Skeletal muscle cell (primary cell): ENCODE data around the gene C22orf23.
"Not testable (repeated sequence)": the region's sequence is repeated elsewhere in the genome, so short reads cannot be mapped to it uniquely, and the experiment has no call there.

Experiments used
- DNase-seq: peaks from one replicate; pipeline ENCODE4 v3.0.0-alpha.2; 2010; ENCODE audit warnings: low read depth
- H3K4me3 ChIP-seq: 2 replicates; pipeline ENCODE4 v1.5.1; 2011; ENCODE audit warnings: low read depth, mild to moderate bottlenecking, control low read depth, low read length, moderate library complexity

Gene C22orf23

GRCh38 chr22:37959231-37959825 lies 5.9 kb upstream of the C22orf23 start:
- no peak for DNase-seq
- H3K4me3 ChIP-seq: no peak overlapping the region

GRCh38 chr22:37957232-37957631 lies 3.8 kb upstream of the C22orf23 start:
- DNase-seq: no peak
- H3K4me3 ChIP-seq: no peak overlapping the region

GRCh38 chr22:37955825-37956397 lies 2.5 kb upstream of the C22orf23 start:
- H3K4me3 ChIP-seq, DNase-seq: not testable (repeated sequence)

DNA sequence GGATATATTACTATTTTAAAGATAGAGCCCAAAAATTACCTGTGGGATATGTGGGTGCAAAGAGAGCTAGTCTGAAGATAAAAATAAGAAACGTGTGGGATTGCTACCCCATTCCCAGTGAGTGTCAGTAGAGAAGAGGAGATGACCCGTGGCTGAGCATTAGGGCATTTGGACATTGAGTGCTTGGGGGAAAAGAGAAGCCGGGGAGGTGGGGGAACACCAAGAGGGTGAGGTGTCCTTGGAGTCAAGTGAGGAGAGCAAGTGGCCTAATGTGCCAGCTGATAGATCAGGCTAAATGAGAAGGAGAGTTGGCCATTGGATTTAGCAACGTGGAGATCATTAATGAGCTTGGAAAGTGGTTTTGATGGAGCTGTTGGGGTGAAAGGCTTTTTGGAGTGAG lies 1.3 kb upstream of the C22orf23 start:
- H3K4me3 ChIP-seq: peak overlapping the region; percentile 96
- DNase-seq: no peak

GRCh38 chr22:37953062-37953436 lies 352 bp downstream of the C22orf23 start:
- DNase-seq: no peak
- H3K4me3 ChIP-seq: peak overlapping the region; percentile 96

- H3K4me3 ChIP-seq: peak overlapping the region; percentile 96
- not testable (repeated sequence) for DNase-seq
Observed at GRCh38 chr22:37952629-37953028, 772 bp downstream of the C22orf23 start.

GRCh38 chr22:37951305-37951704 lies 2.1 kb downstream of the C22orf23 start:
- no peak for DNase-seq
- H3K4me3 ChIP-seq: no peak overlapping the region

DNA sequence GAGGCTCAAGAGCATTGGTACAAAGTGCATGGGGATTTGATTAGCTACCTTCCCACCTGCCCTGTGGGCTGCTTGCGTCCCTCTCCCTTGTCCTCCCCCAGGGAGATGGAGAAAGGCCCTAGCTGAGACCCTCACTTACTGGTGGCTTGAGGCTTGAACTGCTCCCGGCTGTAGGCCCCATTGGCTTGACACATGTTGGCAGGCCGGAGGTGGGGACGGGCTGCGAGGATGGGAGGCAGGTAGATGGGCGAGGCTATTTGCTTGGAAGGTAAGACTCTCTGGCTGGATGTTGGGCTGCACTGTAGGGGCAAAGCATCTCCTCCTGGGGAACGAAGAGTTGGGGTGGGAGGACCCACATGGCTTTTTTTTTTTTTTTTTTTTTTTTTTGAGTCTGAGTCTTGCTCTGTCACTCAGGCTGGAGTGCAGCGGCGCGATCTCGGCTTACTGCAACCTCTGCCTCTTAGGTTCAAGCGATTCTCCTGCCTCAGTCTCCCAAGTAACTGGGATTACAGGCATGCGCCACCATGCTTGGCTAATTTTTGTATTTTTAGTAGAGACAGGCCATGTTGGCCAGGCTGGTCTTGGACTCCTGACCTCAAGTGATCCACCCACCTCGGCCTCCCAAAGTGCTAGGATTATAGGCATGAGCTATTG lies 6.1 kb downstream of the C22orf23 start:
- not testable (repeated sequence) for DNase-seq, H3K4me3 ChIP-seq

DNA sequence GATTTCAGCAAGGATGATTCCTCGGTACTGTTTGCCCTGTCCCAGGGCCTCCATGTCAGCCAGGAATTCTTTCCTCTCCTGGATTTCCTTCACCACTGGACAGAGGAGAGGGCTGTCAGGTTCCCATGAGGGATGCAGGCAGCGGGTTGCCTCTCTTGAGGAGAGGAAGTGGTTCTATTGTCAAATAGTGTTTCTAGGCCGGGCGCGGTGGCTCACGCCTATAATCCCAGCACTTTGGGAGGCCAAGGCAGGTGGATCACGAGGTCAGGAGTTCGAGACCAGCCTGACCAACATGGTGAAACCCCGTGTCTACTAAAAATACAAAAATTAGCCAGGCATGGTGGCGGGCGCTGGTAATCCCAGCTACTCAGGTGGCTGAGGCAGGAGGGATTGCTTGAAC lies 9.0 kb downstream of the C22orf23 start:
- not testable (repeated sequence) for H3K4me3 ChIP-seq, DNase-seq

GRCh38 chr22:37943825-37944198 lies 9.6 kb downstream of the C22orf23 start:
- no peak for DNase-seq
- H3K4me3 ChIP-seq: no peak overlapping the region

DNA sequence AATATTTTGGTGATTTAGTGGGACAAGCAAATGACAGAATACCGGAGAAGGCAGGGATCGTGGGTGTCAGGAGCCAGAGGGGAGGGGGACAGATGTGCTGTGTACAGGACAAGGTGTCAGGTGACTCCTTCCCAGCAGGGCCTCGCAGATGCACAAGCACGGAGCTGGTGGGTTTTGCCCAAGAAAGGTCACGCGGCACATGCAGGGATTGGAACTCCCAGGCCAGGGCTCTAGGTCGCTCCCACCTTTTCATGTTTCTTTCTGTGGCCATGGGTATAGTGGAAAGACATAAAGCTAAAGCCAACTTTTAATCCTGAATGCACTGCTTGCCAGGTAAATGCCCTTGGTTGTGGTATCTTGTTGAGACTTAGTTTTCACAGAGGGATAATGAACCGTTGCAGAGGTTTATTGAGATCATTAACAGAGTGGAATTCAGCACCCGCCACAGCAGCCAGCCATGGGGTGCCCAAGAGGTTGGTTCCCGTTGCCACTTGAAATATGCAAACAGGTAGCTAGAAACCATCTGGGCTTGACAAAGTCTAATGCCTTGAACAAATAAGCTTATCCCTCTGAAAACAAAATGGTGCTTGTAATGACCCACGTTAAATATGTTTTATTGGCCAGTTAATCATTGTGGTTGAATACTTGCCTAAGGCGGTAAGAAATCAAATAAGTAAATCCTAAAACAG lies 10.1 kb downstream of the C22orf23 start:
- no peak for DNase-seq
- no peak overlapping the region for H3K4me3 ChIP-seq

- no peak overlapping the region for H3K4me3 ChIP-seq
- DNase-seq: no peak
Observed at GRCh38 chr22:37942133-37942532, 11.3 kb downstream of the C22orf23 start.

DNA sequence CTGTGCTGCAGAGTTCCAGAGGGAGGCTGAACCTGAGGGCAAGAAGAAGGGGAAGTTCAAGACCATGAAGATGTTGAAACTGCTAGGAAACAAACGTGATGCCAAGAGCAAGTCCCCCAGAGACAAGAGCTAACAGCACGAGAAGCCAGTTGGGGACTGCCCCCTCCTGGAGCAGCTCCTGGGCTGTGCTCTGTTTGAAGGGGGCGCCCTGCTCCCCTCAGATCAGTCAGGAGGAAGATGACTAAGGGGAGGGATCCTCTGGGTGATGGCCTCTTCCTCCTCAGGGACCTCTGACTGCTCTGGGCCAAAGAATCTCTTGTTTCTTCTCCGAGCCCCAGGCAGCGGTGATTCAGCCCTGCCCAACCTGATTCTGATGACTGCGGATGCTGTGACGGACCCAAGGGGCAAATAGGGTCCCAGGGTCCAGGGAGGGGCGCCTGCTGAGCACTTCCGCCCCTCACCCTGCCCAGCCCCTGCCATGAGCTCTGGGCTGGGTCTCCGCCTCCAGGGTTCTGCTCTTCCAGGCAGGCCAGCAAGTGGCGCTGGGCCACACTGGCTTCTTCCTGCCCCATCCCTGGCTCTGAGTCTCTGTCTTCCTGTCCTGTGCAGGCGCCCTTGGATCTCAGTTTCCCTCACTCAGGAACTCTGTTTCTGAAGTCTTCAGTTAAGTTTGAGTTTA lies 12.6 kb downstream of the C22orf23 start:
- peak; percentile 31 for DNase-seq
- H3K4me3 ChIP-seq: no peak overlapping the region

DNA sequence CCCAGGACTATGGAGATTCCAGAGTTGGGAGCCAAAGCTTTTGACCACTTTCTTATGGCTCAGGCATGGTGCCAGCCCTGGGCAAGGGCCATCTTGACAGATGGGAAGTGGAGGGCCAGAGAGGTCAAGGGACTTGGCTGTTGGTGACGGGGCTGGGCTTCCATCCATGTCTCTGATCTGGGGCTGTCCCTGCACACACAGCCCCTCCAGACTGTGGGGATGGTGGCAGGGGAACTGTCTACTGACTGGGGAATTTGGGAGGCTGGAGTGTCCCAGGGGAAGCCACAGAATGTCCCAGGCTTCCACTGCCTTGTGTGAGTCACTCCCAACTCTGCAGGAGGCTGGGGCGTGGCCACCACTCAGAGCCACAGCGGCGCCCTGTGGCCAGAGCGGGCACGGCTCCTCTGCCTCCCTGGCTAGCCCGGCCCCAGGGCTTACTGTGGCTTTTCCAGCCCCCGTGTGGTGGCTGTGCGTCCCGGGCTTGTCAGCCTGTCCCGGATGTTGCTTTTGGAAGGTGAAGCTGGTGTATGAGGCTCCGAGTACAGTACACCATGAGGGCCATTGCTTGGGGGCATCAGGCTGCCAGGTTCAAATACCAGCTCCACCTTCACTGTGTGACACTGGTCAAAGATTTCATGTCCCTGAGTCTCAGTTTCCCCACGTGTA lies 19.6 kb downstream of the C22orf23 start:
- DNase-seq: peak; percentile 59
- H3K4me3 ChIP-seq: no peak overlapping the region

- no peak for DNase-seq
- no peak overlapping the region for H3K4me3 ChIP-seq
Observed at GRCh38 chr22:37932821-37933578, 20.4 kb downstream of the C22orf23 start.

DNA sequence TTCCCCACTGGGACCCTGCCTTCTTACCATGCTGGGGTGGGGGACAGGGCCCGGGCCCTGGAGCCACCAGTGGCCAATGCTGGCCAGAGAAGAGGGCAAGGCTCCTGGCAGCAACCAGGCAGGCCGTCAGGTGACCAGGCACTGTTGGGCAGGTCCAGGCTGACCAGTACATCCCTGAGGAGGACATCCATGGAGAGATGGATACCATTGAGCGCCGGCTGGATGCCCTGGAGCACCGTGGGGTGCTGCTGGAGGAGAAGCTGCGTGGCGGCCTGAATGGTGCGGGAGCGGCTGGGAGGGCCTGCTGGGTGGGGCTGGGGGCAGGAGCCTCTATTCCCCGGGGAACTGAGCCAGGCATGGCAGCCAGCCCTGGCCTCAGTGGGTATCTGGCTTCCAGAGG lies 21.0 kb downstream of the C22orf23 start:
- H3K4me3 ChIP-seq: no peak overlapping the region
- DNase-seq: no peak

GRCh38 chr22:37931893-37932389 lies 21.5 kb downstream of the C22orf23 start:
- DNase-seq: no peak
- no peak overlapping the region for H3K4me3 ChIP-seq

- no peak for DNase-seq
- H3K4me3 ChIP-seq: no peak overlapping the region
Observed at GRCh38 chr22:37930952-37931440, 22.4 kb downstream of the C22orf23 start.
